GM23338 (cell line): ENCODE data around the gene NF1. TPM values are rescaled to one million over a fixed set of nuclear protein-coding genes. Genes with fewer than 3 reads are reported as not detected.

Experiments
- ATAC-seq: fragments of 200-7000 bp; cut with Tn5 transposase; 3 replicates; pipeline ENCODE4 v1.9.1; 2020
- DNase-seq: peaks from one replicate; pipeline ENCODE4 v3.0.0-alpha.2; 2015; ENCODE audit warnings: low spot score
- H2AFZ ChIP-seq: fragments of 200-600 bp; sonication (generic); 2 replicates; pipeline ENCODE4 v1.8.0; 2016; ENCODE audit warnings: antibody characterized with exemption, mild to moderate bottlenecking, moderate library complexity
- H3F3A ChIP-seq: fragments of 200-600 bp; sonication (generic); replicated peaks from 2 replicates; pipeline ENCODE4 v1.8.0; 2017; ENCODE audit warnings: antibody characterized with exemption, mixed run types, low read depth
- H3K27ac ChIP-seq: fragments of 200-600 bp; sonication (generic); 2 replicates; pipeline ENCODE4 v1.6.1; 2016; ENCODE audit warnings: low read depth
- H3K27me3 ChIP-seq: fragments of 200-600 bp; sonication (generic); 2 replicates; pipeline ENCODE4 v1.8.0; 2016; ENCODE audit warnings: mild to moderate bottlenecking, mixed run types, moderate library complexity; ENCODE audit not compliant: insufficient read depth
- H3K36me3 ChIP-seq: fragments of 200-600 bp; sonication (generic); 2 replicates; pipeline ENCODE4 v1.8.0; 2016; ENCODE audit warnings: mild to moderate bottlenecking; ENCODE audit not compliant: insufficient read depth
- H3K4me1 ChIP-seq: fragments of 200-600 bp; sonication (generic); 2 replicates; pipeline ENCODE4 v1.8.0; 2016; ENCODE audit warnings: mild to moderate bottlenecking, moderate library complexity; ENCODE audit not compliant: insufficient read depth
- H3K4me2 ChIP-seq: fragments of 200-600 bp; sonication (generic); 2 replicates; pipeline ENCODE4 v1.7.1; 2017; ENCODE audit warnings: mixed run types
- H3K4me3 ChIP-seq: fragments of 200-600 bp; sonication (generic); 2 replicates; pipeline ENCODE4 v1.6.1; 2016; ENCODE audit warnings: mixed run types
- H3K79me2 ChIP-seq: fragments of 200-600 bp; sonication (generic); replicated peaks from 2 replicates; pipeline ENCODE4 v1.8.0; 2017; ENCODE audit warnings: mild to moderate bottlenecking; ENCODE audit not compliant: insufficient read depth
- H3K9me2 ChIP-seq: fragments of 200-600 bp; sonication (generic); 2 replicates; pipeline ENCODE4 v1.8.0; 2017; ENCODE audit not compliant: insufficient read depth
- H4K20me1 ChIP-seq: fragments of 200-600 bp; sonication (generic); replicated peaks from 2 replicates; pipeline ENCODE4 v1.8.0; 2017; ENCODE audit warnings: mild to moderate bottlenecking; ENCODE audit not compliant: insufficient read depth
- H3K27ac Mint-ChIP-seq: 2 replicates; pipeline ENCODE4 v1.8.0; 2020; ENCODE audit warnings: inconsistent platforms, mild to moderate bottlenecking, moderate library complexity, mixed read lengths
- H3K27me3 Mint-ChIP-seq: 3 replicates; pipeline ENCODE4 v1.8.0; 2022; ENCODE audit warnings: low read depth, mild to moderate bottlenecking, moderate library complexity, mixed read lengths, inconsistent platforms; ENCODE audit not compliant: insufficient read depth, poor library complexity
- H3K36me3 Mint-ChIP-seq: 3 replicates; pipeline ENCODE4 v1.8.0; 2021; ENCODE audit warnings: low read depth, mild to moderate bottlenecking, inconsistent platforms, moderate library complexity, mixed read lengths
- H3K4me1 Mint-ChIP-seq: 3 replicates; pipeline ENCODE4 v1.8.0; 2020; ENCODE audit warnings: mild to moderate bottlenecking, inconsistent platforms, mixed read lengths
- H3K4me3 Mint-ChIP-seq: 3 replicates; pipeline ENCODE4 v1.8.0; 2021; ENCODE audit warnings: moderate library complexity, mild to moderate bottlenecking, inconsistent platforms, mixed read lengths
- H3K9me3 Mint-ChIP-seq: 3 replicates; pipeline ENCODE4 v1.8.0; 2020; ENCODE audit warnings: moderate library complexity, mild to moderate bottlenecking, inconsistent platforms, mixed read lengths
- CREB1 ChIP-seq: fragments of 250-450 bp; sonication (Bioruptor Pico); IDR thresholded peaks from 2 replicates; pipeline ENCODE4 v1.5.0; 2020; ENCODE audit warnings: low read depth, mild to moderate bottlenecking, moderate library complexity
- CTCF ChIP-seq, 2 experiments: fragments of 200-600 bp in 1 of 2; sonication (generic) in 1 of 2; conservative IDR thresholded peaks; 2 replicates each; pipeline versions ENCODE4 v1.5.1 to v1.6.1; 2016 to 2017; ENCODE audit warnings: antibody characterized with exemption in 2 of 2, low read depth in 2 of 2, mild to moderate bottlenecking in 2 of 2, moderate library complexity in 1 of 2
- EZH2 ChIP-seq: fragments of 200-600 bp; sonication (generic); IDR thresholded peaks from one replicate; pipeline ENCODE4 v1.8.0; 2017; ENCODE audit warnings: antibody characterized with exemption, mild to moderate bottlenecking, low read depth; ENCODE audit not compliant: unreplicated experiment
- EZH2phosphoT487 ChIP-seq: fragments of 200-600 bp; sonication (generic); IDR thresholded peaks from one replicate; pipeline ENCODE4 v1.8.1; 2018; ENCODE audit warnings: antibody characterized with exemption; ENCODE audit not compliant: unreplicated experiment
- JUNB ChIP-seq: IDR thresholded peaks from one replicate; pipeline ENCODE4 v1.6.1; 2016; ENCODE audit warnings: antibody characterized with exemption; ENCODE audit not compliant: unreplicated experiment
- POLR2AphosphoS5 ChIP-seq: IDR thresholded peaks from 2 replicates; pipeline ENCODE4 v1.6.1; 2016; ENCODE audit warnings: antibody characterized with exemption, low read depth
- REST ChIP-seq: IDR thresholded peaks from one replicate; pipeline ENCODE4 v1.6.1; 2018; ENCODE audit warnings: antibody characterized with exemption; ENCODE audit not compliant: unreplicated experiment
- STAT1 ChIP-seq: IDR thresholded peaks from one replicate; pipeline ENCODE4 v1.6.1; 2016; ENCODE audit warnings: antibody characterized with exemption; ENCODE audit not compliant: unreplicated experiment
- ZNF331 ChIP-seq: fragments of 250-450 bp; sonication (Bioruptor Pico); IDR thresholded peaks from 2 replicates; pipeline ENCODE4 v1.5.0; 2020; ENCODE audit warnings: low read depth, mild to moderate bottlenecking, moderate library complexity
- polyA plus RNA-seq: library from polyadenylated mRNA; unstranded; fragments of >200 nt; fragmentation: Nextera tagmentation; extraction: Ambion mirVana; gene quantifications from 2 replicates; pipeline ENCODE4 v1.2.1, GENCODE V29; 2016
- total RNA-seq: library from RNA; depleted of rRNA; stranded (reverse); fragments of >200 nt; shearing (Covaris generic); gene quantifications from 2 replicates; pipeline ENCODE4 v1.2.3, GENCODE V29; 2014

Gene NF1
- total and polyA plus RNA-seq, 2 experiments from 2014 or later = 16.3 to 49.7 TPM

GRCh38 chr17:31216031-31216751, 121.4 kb downstream of the NF1 start:
- Mint-ChIP-seq H3K27me3 (peaks cover 2% of the 10 kb centered on the region), H3K4me3 (no peak overlapping the region), H3K36me3 (no peaks in the 10 kb centered on the region), H3K9me3 (no peaks in the 10 kb centered on the region), H3K27ac (no peak overlapping the region), H3K4me1 (no peaks in the 10 kb centered on the region)
- H3K27me3 ChIP-seq = no peaks in the 10 kb centered on the region
- H3K36me3 ChIP-seq = no peaks in the 10 kb centered on the region
- no peaks in the 10 kb centered on the region for H3K79me2 ChIP-seq
- TF ChIP-seq CTCF (conservative IDR thresholded peaks at IDR 0.05; ENCODE audit: low read depth in 2 of 2) = peak in 1 of 2 experiments; percentile 88; a peak in 3 of 4 replicates
- no peak for TF ChIP-seq STAT1
- no peaks in the 10 kb centered on the region for H3K9me2 ChIP-seq
- H3K27ac ChIP-seq = no peak overlapping the region
- H4K20me1 ChIP-seq = no peaks in the 10 kb centered on the region
- no peaks in the 10 kb centered on the region for H3F3A ChIP-seq
- DNase-seq = peak; percentile 77
- H3K4me3 ChIP-seq = no peak overlapping the region
- ATAC-seq = no peak
- H3K4me1 ChIP-seq = no peaks in the 10 kb centered on the region
- H2AFZ ChIP-seq = no peak overlapping the region
- H3K4me2 ChIP-seq = no peak overlapping the region

- Mint-ChIP-seq H3K4me1 (no peaks in the 10 kb centered on the region), H3K36me3 (no peaks in the 10 kb centered on the region), H3K27me3 (no peaks in the 10 kb centered on the region), H3K27ac (no peak overlapping the region), H3K9me3 (no peaks in the 10 kb centered on the region), H3K4me3 (no peak overlapping the region)
- H3K27me3 ChIP-seq = no peaks in the 10 kb centered on the region
- no peak for ATAC-seq
- H3K27ac ChIP-seq = no peak overlapping the region
- H3K9me2 ChIP-seq = no peaks in the 10 kb centered on the region
- no peaks in the 10 kb centered on the region for H3K79me2 ChIP-seq
- no peaks in the 10 kb centered on the region for H3F3A ChIP-seq
- TF ChIP-seq STAT1 = no peak
- TF ChIP-seq EZH2 = no peak
- no peak for TF ChIP-seq ZNF331 (CRISPR knock-in tag)
- no peak for TF ChIP-seq EZH2phosphoT487
- TF ChIP-seq REST = no peak
- TF ChIP-seq CTCF (conservative IDR thresholded peaks at IDR 0.05; ENCODE audit: low read depth in 2 of 2) = no peak
- TF ChIP-seq CREB1 (CRISPR knock-in tag) = no peak
- no peak for TF ChIP-seq JUNB
- no peak for TF ChIP-seq POLR2AphosphoS5
- H3K4me3 ChIP-seq = no peak overlapping the region
- no peaks in the 10 kb centered on the region for H3K4me1 ChIP-seq
- H4K20me1 ChIP-seq = no peaks in the 10 kb centered on the region; the same call in 1 of the 2 replicates
- no peaks in the 10 kb centered on the region for H3K36me3 ChIP-seq
- DNase-seq = no peak
- H2AFZ ChIP-seq = no peak overlapping the region
- no peak overlapping the region for H3K4me2 ChIP-seq
Observed at GRCh38 chr17:31224366-31224765, 129.6 kb downstream of the NF1 start.
